Mesenchymal stem cell (in vitro differentiated cells and primary cell): ENCODE measurements around the gene AAK1.

Experiments used
- DNase-seq: peaks from one replicate; pipeline ENCODE4 v3.0.0-alpha.2; 2013
- H2AFZ ChIP-seq: one replicate; pipeline ENCODE4 v1.6.1; 2013; ENCODE audit warnings: low read depth, mild to moderate bottlenecking, control low read depth, inconsistent platforms, low read length, moderate library complexity
- H2AK5ac ChIP-seq: 2 replicates; pipeline ENCODE4 v1.6.1; 2013; ENCODE audit warnings: low read length, moderate library complexity, mild to moderate bottlenecking, inconsistent platforms; ENCODE audit not compliant: severe bottlenecking
- H2BK120ac ChIP-seq: one replicate; pipeline ENCODE4 v1.6.1; 2013; ENCODE audit warnings: low read depth, mild to moderate bottlenecking, inconsistent platforms, low read length, moderate library complexity
- H2BK12ac ChIP-seq, 2 experiments: one replicate each; pipeline ENCODE4 v1.6.1; 2013; ENCODE audit warnings: inconsistent platforms in 2 of 2, low read length in 2 of 2, mild to moderate bottlenecking in 2 of 2, moderate library complexity in 2 of 2, control low read depth in 1 of 2
- H2BK15ac ChIP-seq: one replicate; pipeline ENCODE4 v1.6.1; 2013; ENCODE audit warnings: mild to moderate bottlenecking, low read depth, inconsistent platforms; ENCODE audit not compliant: poor library complexity, severe bottlenecking
- H2BK5ac ChIP-seq: 2 replicates; pipeline ENCODE4 v1.6.1; 2013; ENCODE audit warnings: low read depth, mild to moderate bottlenecking, low read length, control low read depth, inconsistent platforms; ENCODE audit not compliant: poor library complexity, severe bottlenecking
- H3K14ac ChIP-seq, 2 experiments: one replicate each; pipeline ENCODE4 v1.6.1; 2013; ENCODE audit warnings: inconsistent platforms in 2 of 2, low read length in 2 of 2, control low read depth in 1 of 2, mild to moderate bottlenecking in 1 of 2, moderate library complexity in 1 of 2
- H3K18ac ChIP-seq, 2 experiments: one replicate each; pipeline ENCODE4 v1.6.1; 2013; ENCODE audit warnings: inconsistent platforms in 2 of 2, low read length in 2 of 2, control low read depth in 1 of 2, low read depth in 1 of 2, mild to moderate bottlenecking in 1 of 2
- H3K23ac ChIP-seq, 2 experiments: one replicate each; pipeline ENCODE4 v1.6.1; 2013; ENCODE audit warnings: inconsistent platforms in 2 of 2, low read length in 2 of 2, mild to moderate bottlenecking in 2 of 2, moderate library complexity in 2 of 2, control low read depth in 1 of 2
- H3K27ac ChIP-seq: 2 replicates; pipeline ENCODE4 v1.5.1; 2013; ENCODE audit warnings: mild to moderate bottlenecking, moderate library complexity, low read length, control low read depth, inconsistent platforms; ENCODE audit not compliant: poor library complexity, severe bottlenecking
- H3K27me3 ChIP-seq, 2 experiments: 2 replicates each; pipeline versions ENCODE4 v1.6.1 to v1.7.0; 2013; ENCODE audit warnings: low read length in 2 of 2, mild to moderate bottlenecking in 2 of 2, moderate library complexity in 2 of 2, control low read depth in 1 of 2, inconsistent platforms in 1 of 2; ENCODE audit not compliant: control insufficient read depth in 1 of 2, insufficient read depth in 1 of 2
- H3K36me3 ChIP-seq, 2 experiments: 2 replicates each; pipeline versions ENCODE4 v1.6.1 to v1.7.0; 2013; ENCODE audit warnings: low read length in 2 of 2, control low read depth in 1 of 2, inconsistent platforms in 1 of 2, low read depth in 1 of 2, mild to moderate bottlenecking in 1 of 2; ENCODE audit not compliant: insufficient read depth in 2 of 2, control insufficient read depth in 1 of 2
- H3K4ac ChIP-seq, 2 experiments: one replicate each; pipeline ENCODE4 v1.6.1; 2013; ENCODE audit warnings: inconsistent platforms in 2 of 2, low read length in 2 of 2, mild to moderate bottlenecking in 2 of 2, moderate library complexity in 2 of 2, control low read depth in 1 of 2, low read depth in 1 of 2
- H3K4me1 ChIP-seq: 2 replicates; pipeline ENCODE4 v1.6.1; 2013; ENCODE audit warnings: low read depth, low read length, control low read depth; ENCODE audit not compliant: control insufficient read depth, insufficient read depth
- H3K4me2 ChIP-seq: 2 replicates; pipeline ENCODE4 v1.6.1; 2013; ENCODE audit warnings: low read length, mild to moderate bottlenecking, inconsistent platforms; ENCODE audit not compliant: poor library complexity, severe bottlenecking
- H3K4me3 ChIP-seq, 2 experiments: 2 replicates each; pipeline versions ENCODE4 v1.5.1 to v1.7.0; 2013; ENCODE audit warnings: low read length in 2 of 2, mild to moderate bottlenecking in 2 of 2, control low read depth in 1 of 2, low read depth in 1 of 2; ENCODE audit not compliant: insufficient read depth in 1 of 2
- H3K79me1 ChIP-seq: replicated peaks from 2 replicates; pipeline ENCODE4 v1.6.1; 2013; ENCODE audit warnings: mild to moderate bottlenecking, control low read depth, low read length, inconsistent platforms; ENCODE audit not compliant: poor library complexity, severe bottlenecking
- H3K9ac ChIP-seq: 2 replicates; pipeline ENCODE4 v1.7.0; 2013; ENCODE audit warnings: mild to moderate bottlenecking, low read length, moderate library complexity
- H3K9me3 ChIP-seq: 2 replicates; pipeline ENCODE4 v1.7.0; 2013; ENCODE audit warnings: mild to moderate bottlenecking, low read length; ENCODE audit not compliant: control insufficient read depth
- H4K8ac ChIP-seq: one replicate; pipeline ENCODE4 v1.6.1; 2013; ENCODE audit warnings: inconsistent platforms, mild to moderate bottlenecking, low read length, moderate library complexity
- H4K91ac ChIP-seq: one replicate; pipeline ENCODE4 v1.6.1; 2013; ENCODE audit warnings: mild to moderate bottlenecking, low read length, inconsistent platforms
- WGBS: methylation state at CpG from one replicate; pipeline ENCODE4 v1.1.7; 2013; ENCODE audit warnings: mixed read lengths; 5-methylcytosine and 5-hydroxymethylcytosine counted together

AAK1 gene

DNA sequence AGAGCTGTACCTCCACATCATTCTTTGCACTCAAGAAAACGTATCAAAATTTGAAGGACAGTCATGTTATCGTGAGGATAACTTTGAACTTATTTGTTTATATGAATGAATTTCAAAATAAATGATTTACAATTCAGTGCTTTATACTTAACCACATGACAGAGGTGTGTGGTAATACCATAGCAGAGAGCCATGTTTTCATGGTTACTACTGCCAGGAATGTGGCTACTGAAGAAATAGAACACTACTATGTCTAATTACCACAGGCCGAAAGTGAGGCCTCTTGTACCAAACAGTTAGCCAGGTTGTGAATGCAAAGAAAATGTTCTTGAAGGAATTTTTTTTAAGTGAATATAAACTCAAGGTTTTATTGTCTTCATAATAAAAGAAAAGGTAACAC is 49.2 kb downstream of the AAK1 start:
- Histone ChIP-seq H4K8ac (no peak overlapping the region), H3K23ac (no peak overlapping the region), H2BK5ac (no peak overlapping the region), H3K4ac (no peak overlapping the region), H2BK120ac (no peak overlapping the region), H3K9me3 (no peaks in the 10 kb centered on the region), H2BK12ac (no peak overlapping the region), H3K27me3 (no peaks in the 10 kb centered on the region), H3K4me2 (no peak overlapping the region), H3K27ac (no peak overlapping the region), H3K4me1 (peaks cover 5% of the 10 kb centered on the region), H3K4me3 (no peak overlapping the region), H3K18ac (no peak overlapping the region), H3K9ac (no peak overlapping the region), H3K36me3 (peaks cover under 1 to 2% of the 10 kb centered on the region in 2 experiments), H2AFZ (no peak overlapping the region), H3K14ac (no peak overlapping the region), H3K79me1 (peaks cover 30% of the 10 kb centered on the region), H2AK5ac (no peak overlapping the region), H2BK15ac (no peak overlapping the region), H4K91ac (no peak overlapping the region)
- no CpG with 5 or more reads among the region's 3 CpGs for WGBS
- DNase-seq = peak; percentile 30

DNA sequence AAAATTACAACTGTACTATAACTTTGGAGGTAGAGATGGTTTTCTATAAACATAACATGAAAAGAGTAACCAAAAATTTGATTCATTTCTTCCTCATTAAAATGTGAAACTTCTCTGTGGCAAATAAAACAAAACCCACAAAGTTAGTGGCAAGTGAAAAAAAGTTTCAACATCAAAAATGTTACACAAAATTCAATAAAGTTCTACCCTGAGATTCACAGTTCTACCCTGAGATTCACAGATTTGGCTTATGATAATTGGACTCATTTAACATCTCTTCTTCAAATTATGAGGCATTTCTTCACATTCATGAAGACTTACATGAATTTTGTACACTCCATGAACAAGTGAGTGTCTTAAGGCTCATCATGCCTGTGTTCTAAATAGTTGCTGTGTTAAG is 51.0 kb downstream of the AAK1 start:
- Histone ChIP-seq H3K4me2 (no peak overlapping the region), H3K9ac (no peak overlapping the region), H3K36me3 (peaks cover 0 to 2% of the 10 kb centered on the region in 2 experiments), H2BK12ac (no peak overlapping the region), H2AFZ (no peak overlapping the region), H3K4me3 (no peak overlapping the region), H4K91ac (no peak overlapping the region), H2BK120ac (no peak overlapping the region), H3K14ac (no peak overlapping the region), H2AK5ac (no peak overlapping the region), H3K4ac (no peak overlapping the region), H3K79me1 (peaks cover 28% of the 10 kb centered on the region), H2BK5ac (no peak overlapping the region), H3K27me3 (no peaks in the 10 kb centered on the region), H3K23ac (no peak overlapping the region), H3K18ac (no peak overlapping the region), H3K27ac (no peak overlapping the region), H3K4me1 (peaks cover 5% of the 10 kb centered on the region), H4K8ac (no peak overlapping the region), H3K9me3 (no peaks in the 10 kb centered on the region), H2BK15ac (no peak overlapping the region)
- DNase-seq = no peak

DNA sequence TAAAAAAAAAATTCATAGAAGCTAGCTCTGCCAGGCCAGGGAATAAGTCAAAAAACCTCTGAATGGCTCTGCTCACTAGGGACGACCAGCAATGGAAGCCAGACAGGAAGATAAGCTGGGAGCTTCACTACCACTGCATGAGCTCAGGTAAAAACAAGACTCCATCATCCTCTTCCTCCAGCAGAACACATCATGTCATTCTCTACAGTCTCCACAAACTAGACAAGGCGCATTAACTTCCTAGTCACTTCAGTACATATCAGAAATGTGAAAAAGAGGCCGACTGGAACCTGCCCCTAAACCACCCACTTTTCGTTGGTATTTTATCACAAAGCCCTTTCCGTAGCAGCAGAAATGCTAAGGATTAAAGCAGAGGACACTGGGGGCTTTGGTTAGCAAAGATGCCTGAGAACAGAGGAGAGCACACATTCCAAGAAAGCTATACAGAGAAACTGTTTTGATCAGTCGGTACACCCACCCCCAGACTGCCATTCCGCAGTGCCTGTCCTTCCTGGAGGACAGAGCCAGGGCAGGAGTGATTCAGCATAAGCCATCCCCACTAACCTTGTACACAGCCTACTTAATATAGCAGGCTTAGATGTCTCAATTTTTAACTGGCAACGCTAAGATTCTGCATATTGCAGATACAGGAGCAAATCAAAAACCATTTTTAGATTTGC is 53.4 kb downstream of the AAK1 start:
- Histone ChIP-seq H3K14ac (no peak overlapping the region), H2AK5ac (no peak overlapping the region), H2BK15ac (no peak overlapping the region), H2BK120ac (no peak overlapping the region), H3K4ac (no peak overlapping the region), H3K4me1 (peaks cover 9% of the 10 kb centered on the region), H3K27me3 (no peaks in the 10 kb centered on the region), H3K4me3 (no peak overlapping the region), H3K27ac (no peak overlapping the region), H4K91ac (no peak overlapping the region), H2AFZ (no peak overlapping the region), H2BK12ac (no peak overlapping the region), H3K9me3 (no peaks in the 10 kb centered on the region), H3K4me2 (no peak overlapping the region), H2BK5ac (no peak overlapping the region), H3K18ac (no peak overlapping the region), H3K9ac (no peak overlapping the region), H3K36me3 (no peaks in the 10 kb centered on the region), H3K79me1 (peaks cover 17% of the 10 kb centered on the region), H4K8ac (no peak overlapping the region), H3K23ac (no peak overlapping the region)
- DNase-seq = no peak
- 84% methylated on average over 8 of the region's 8 CpGs for WGBS

DNA sequence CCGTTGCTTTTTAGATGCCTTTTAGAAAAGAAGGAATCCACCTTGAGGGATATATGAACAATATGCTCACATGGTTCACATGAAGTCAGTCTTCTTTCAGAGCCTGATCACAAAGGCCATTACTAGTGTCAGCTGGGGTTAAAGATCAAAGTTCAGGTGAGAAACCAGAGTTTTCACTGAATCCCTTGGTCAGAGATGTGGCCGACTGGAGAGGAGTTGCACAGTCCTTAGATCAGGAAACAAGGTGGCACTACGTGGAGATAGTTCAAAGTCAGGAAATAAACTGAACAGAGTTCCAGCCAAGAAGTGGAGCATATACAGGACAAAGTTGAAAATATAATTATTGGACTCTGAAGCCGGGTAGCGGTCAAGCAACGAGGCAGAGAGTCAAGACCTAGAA is 54.6 kb downstream of the AAK1 start:
- no peak for DNase-seq
- H3K23ac ChIP-seq = no peak overlapping the region
- H3K14ac ChIP-seq = no peak overlapping the region
- H2BK15ac ChIP-seq = no peak overlapping the region
- H2AK5ac ChIP-seq = no peak overlapping the region
- H3K27me3 ChIP-seq = no peaks in the 10 kb centered on the region
- H3K27ac ChIP-seq = no peak overlapping the region
- no peak overlapping the region for H3K4me2 ChIP-seq
- H4K91ac ChIP-seq = no peak overlapping the region
- no peak overlapping the region for H2BK12ac ChIP-seq
- H2BK120ac ChIP-seq = no peak overlapping the region
- no peak overlapping the region for H3K9ac ChIP-seq
- no peak overlapping the region for H2AFZ ChIP-seq
- no peak overlapping the region for H3K18ac ChIP-seq
- WGBS = 96% methylated on average over 6 of the region's 6 CpGs
- H3K9me3 ChIP-seq = no peaks in the 10 kb centered on the region
- H3K4me1 ChIP-seq = peaks cover 12% of the 10 kb centered on the region
- no peak overlapping the region for H4K8ac ChIP-seq
- no peak overlapping the region for H3K4me3 ChIP-seq
- H3K79me1 ChIP-seq = peaks cover 18% of the 10 kb centered on the region
- H2BK5ac ChIP-seq = no peak overlapping the region
- no peaks in the 10 kb centered on the region for H3K36me3 ChIP-seq
- no peak overlapping the region for H3K4ac ChIP-seq
